A673 (cell line): ENCODE data around the gene SYK.

Experiments
- EZH2 ChIP-seq: fragments of 200-600 bp; sonication (generic); IDR thresholded peaks from 2 replicates; pipeline ENCODE4 v1.6.1; 2017; ENCODE audit warnings: borderline replicate concordance, low read depth, mild to moderate bottlenecking, mixed read lengths, antibody characterized with exemption, low read length; ENCODE audit not compliant: poor library complexity, severe bottlenecking
- TF ChIP-seq, protein P1 (sequence below): fragments of 300-800, 200-600 bp; sonication (generic); conservative IDR thresholded peaks from 2 replicates; pipeline ENCODE4 v1.5.1; 2017; ENCODE audit warnings: low read depth, mild to moderate bottlenecking, antibody characterized with exemption, low read length, moderate library complexity, mixed read lengths

DNA sequence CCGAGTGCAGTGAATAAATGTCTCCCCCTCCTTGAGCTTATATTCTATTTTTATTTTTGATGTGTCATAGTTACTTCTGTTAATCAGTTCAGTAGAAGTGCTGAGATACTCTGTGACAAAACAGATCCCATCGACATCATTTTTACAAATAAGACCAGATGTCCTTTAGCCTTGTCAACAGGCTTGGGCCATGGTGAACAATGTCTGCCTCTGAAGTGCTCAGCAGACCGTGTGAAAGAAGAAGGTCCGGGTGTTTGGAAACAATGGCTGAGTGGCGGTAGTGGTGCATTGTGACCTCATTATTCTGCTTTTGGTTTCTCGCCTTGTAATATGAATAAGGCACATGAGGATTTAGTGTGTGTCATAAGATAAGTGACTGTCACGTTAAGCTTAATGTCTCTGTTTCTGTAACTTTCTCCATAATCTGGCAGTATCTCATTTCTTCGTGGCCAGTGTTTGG is 71.2 kb downstream of the SYK start:
- TF ChIP-seq, protein P1, sequence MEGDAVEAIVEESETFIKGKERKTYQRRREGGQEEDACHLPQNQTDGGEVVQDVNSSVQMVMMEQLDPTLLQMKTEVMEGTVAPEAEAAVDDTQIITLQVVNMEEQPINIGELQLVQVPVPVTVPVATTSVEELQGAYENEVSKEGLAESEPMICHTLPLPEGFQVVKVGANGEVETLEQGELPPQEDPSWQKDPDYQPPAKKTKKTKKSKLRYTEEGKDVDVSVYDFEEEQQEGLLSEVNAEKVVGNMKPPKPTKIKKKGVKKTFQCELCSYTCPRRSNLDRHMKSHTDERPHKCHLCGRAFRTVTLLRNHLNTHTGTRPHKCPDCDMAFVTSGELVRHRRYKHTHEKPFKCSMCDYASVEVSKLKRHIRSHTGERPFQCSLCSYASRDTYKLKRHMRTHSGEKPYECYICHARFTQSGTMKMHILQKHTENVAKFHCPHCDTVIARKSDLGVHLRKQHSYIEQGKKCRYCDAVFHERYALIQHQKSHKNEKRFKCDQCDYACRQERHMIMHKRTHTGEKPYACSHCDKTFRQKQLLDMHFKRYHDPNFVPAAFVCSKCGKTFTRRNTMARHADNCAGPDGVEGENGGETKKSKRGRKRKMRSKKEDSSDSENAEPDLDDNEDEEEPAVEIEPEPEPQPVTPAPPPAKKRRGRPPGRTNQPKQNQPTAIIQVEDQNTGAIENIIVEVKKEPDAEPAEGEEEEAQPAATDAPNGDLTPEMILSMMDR, result no peak
- no peak for TF ChIP-seq EZH2
